HepG2 (cell line): ENCODE data around the gene PARN. TPM values are rescaled to one million over a fixed set of nuclear protein-coding genes. Genes with fewer than 3 reads are reported as not detected.

Experiments used
- ATRX ChIP-seq: sonication (generic); formaldehyde crosslinking; IDR thresholded peaks from 2 replicates; pipeline ENCODE4 v1.4.0; 2020; ENCODE audit warnings: missing genetic modification reagents, borderline replicate concordance
- CCDC6 ChIP-seq: sonication (generic); formaldehyde crosslinking; IDR thresholded peaks from 2 replicates; pipeline ENCODE4 v1.8.1; 2022; ENCODE audit warnings: mild to moderate bottlenecking, missing genetic modification reagents, moderate library complexity
- HMGA1 ChIP-seq: sonication (generic); formaldehyde crosslinking; conservative IDR thresholded peaks from 2 replicates; pipeline ENCODE4 v1.4.0; 2020; ENCODE audit warnings: missing genetic modification reagents
- MXD4 ChIP-seq: IDR thresholded peaks from 2 replicates; pipeline ENCODE4 v1.6.1; 2016; ENCODE audit warnings: mild to moderate bottlenecking, missing biosample characterization, missing genetic modification reagents
- SALL1 ChIP-seq: sonication (generic); formaldehyde crosslinking; IDR thresholded peaks from 2 replicates; pipeline ENCODE4 v1.8.0; 2022; ENCODE audit warnings: mild to moderate bottlenecking, missing genetic modification reagents
- SP4 ChIP-seq: sonication (generic); formaldehyde crosslinking; IDR thresholded peaks from 2 replicates; pipeline ENCODE4 v1.8.1; 2023; ENCODE audit warnings: mild to moderate bottlenecking, missing genetic modification reagents
- TBX2 ChIP-seq: sonication (generic); formaldehyde crosslinking; IDR thresholded peaks from 2 replicates; pipeline ENCODE4 v1.5.0; 2020; ENCODE audit warnings: missing genetic modification reagents, mild to moderate bottlenecking, borderline replicate concordance
- ZFP82 ChIP-seq: sonication (generic); formaldehyde crosslinking; IDR thresholded peaks from 2 replicates; pipeline ENCODE4 v1.5.1; 2020; ENCODE audit warnings: mild to moderate bottlenecking, missing genetic modification reagents, borderline replicate concordance
- ZFY ChIP-seq: sonication (generic); formaldehyde crosslinking; IDR thresholded peaks from 2 replicates; pipeline ENCODE4 v1.4.0; 2020; ENCODE audit warnings: missing genetic modification reagents
- ZNF570 ChIP-seq: sonication (generic); formaldehyde crosslinking; IDR thresholded peaks from 2 replicates; pipeline ENCODE4 v1.4.0; 2020; ENCODE audit warnings: mild to moderate bottlenecking, missing genetic modification reagents, borderline replicate concordance
- ZSCAN12 ChIP-seq: sonication (generic); formaldehyde crosslinking; IDR thresholded peaks from 2 replicates; pipeline ENCODE4 v1.9.0; 2021; ENCODE audit warnings: mild to moderate bottlenecking, missing genetic modification reagents
- ZSCAN30 ChIP-seq: sonication (generic); formaldehyde crosslinking; IDR thresholded peaks from 2 replicates; pipeline ENCODE4 v1.5.0; 2020; ENCODE audit warnings: mild to moderate bottlenecking, missing genetic modification reagents
- polyA plus RNA-seq, 8 experiments: library from polyadenylated mRNA; depleted of rRNA in 3 of 8; stranded (reverse) in 7 of 8; unstranded in 1 of 8; fragments of >200 nt; fragmentation: Illumina TruSeq in 4 of 8; extraction: Trizol in 4 of 8; gene quantifications; 2 replicates each; pipeline versions ENCODE4 v1.2.1 to v1.2.3, GENCODE V29; 2011 to 2016; ENCODE audit warnings: low read depth in 4 of 8, missing spikeins in 1 of 8, mixed read lengths in 1 of 8; ENCODE audit not compliant: insufficient read depth in 1 of 8
- total RNA-seq, 5 experiments: library from RNA; depleted of rRNA; stranded (reverse); fragments of >200 nt; fragmentation: Illumina TruSeq; extraction: Trizol; gene quantifications; 2 replicates each; pipeline ENCODE4 v1.2.3, GENCODE V29; 2016; ENCODE audit warnings: low read depth in 1 of 5
- TF ChIP-seq, protein P1 (sequence below): sonication (generic); formaldehyde crosslinking; IDR thresholded peaks from 2 replicates; pipeline ENCODE4 v1.4.0; 2020; ENCODE audit warnings: missing genetic modification reagents
- TF ChIP-seq, protein P2 (sequence below): sonication (generic); formaldehyde crosslinking; IDR thresholded peaks from 2 replicates; pipeline ENCODE4 v1.8.0; 2022; ENCODE audit warnings: mild to moderate bottlenecking, missing genetic modification reagents
- TF ChIP-seq, protein P3 (sequence below): sonication (generic); formaldehyde crosslinking; IDR thresholded peaks from 2 replicates; pipeline ENCODE4 v1.4.0; 2020; ENCODE audit warnings: mild to moderate bottlenecking, missing genetic modification reagents
- TF ChIP-seq, protein P4 (sequence below): sonication (generic); formaldehyde crosslinking; IDR thresholded peaks from 2 replicates; pipeline ENCODE4 v1.5.0; 2020; ENCODE audit warnings: missing genetic modification reagents, mild to moderate bottlenecking, borderline replicate concordance

The PARN gene
- total and polyA plus RNA-seq, 2 of the 13 experiments (the other 11 are each of a cell fraction or from before 2014, with no cell fraction given) = 13.3 to 47.6 TPM

DNA sequence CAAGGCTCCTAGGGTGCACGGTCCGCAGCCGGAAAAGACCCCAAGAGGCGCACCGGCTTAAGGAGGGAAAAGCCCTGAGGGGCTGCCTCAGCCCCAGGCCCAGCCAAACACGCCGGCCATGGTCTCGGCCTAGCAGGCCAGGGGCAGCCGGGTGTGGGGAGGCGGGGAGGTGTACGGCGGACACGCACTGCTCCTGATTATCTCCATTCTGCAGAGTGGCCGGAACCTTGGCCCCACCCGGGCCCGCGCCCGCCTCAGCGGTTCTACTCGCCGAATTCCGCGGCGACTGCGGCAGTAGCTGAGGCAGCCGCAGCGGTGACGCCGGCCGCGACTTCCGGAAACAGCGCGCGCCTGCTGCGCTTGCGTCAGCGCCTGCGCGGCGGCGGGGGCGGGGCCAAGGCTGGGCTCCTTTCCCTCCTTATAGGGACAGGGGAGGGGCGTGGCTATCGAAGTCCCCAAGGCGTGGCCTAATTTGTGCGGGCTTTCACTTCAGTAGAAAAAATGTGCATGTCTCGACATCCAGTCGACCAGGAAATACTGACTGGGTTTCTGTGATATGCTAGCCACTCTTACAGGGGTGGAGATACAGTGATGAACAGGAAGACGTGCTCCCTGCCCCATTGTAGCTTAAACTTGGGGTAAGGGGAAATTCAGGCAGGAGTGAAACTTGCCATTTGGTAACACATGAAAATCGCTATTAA, at the start of gene PARN (continued):
- TF ChIP-seq, protein P1, sequence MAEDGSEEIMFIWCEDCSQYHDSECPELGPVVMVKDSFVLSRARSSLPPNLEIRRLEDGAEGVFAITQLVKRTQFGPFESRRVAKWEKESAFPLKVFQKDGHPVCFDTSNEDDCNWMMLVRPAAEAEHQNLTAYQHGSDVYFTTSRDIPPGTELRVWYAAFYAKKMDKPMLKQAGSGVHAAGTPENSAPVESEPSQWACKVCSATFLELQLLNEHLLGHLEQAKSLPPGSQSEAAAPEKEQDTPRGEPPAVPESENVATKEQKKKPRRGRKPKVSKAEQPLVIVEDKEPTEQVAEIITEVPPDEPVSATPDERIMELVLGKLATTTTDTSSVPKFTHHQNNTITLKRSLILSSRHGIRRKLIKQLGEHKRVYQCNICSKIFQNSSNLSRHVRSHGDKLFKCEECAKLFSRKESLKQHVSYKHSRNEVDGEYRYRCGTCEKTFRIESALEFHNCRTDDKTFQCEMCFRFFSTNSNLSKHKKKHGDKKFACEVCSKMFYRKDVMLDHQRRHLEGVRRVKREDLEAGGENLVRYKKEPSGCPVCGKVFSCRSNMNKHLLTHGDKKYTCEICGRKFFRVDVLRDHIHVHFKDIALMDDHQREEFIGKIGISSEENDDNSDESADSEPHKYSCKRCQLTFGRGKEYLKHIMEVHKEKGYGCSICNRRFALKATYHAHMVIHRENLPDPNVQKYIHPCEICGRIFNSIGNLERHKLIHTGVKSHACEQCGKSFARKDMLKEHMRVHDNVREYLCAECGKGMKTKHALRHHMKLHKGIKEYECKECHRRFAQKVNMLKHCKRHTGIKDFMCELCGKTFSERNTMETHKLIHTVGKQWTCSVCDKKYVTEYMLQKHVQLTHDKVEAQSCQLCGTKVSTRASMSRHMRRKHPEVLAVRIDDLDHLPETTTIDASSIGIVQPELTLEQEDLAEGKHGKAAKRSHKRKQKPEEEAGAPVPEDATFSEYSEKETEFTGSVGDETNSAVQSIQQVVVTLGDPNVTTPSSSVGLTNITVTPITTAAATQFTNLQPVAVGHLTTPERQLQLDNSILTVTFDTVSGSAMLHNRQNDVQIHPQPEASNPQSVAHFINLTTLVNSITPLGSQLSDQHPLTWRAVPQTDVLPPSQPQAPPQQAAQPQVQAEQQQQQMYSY (CRISPR knock-in tag) = peak; percentile 58; the same call in 1 of the 2 replicates
- TF ChIP-seq, protein P2, sequence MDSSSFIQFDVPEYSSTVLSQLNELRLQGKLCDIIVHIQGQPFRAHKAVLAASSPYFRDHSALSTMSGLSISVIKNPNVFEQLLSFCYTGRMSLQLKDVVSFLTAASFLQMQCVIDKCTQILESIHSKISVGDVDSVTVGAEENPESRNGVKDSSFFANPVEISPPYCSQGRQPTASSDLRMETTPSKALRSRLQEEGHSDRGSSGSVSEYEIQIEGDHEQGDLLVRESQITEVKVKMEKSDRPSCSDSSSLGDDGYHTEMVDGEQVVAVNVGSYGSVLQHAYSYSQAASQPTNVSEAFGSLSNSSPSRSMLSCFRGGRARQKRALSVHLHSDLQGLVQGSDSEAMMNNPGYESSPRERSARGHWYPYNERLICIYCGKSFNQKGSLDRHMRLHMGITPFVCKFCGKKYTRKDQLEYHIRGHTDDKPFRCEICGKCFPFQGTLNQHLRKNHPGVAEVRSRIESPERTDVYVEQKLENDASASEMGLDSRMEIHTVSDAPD (CRISPR knock-in tag) = peak; percentile 77; the same call in 1 of the 2 replicates
- TF ChIP-seq SALL1 (CRISPR knock-in tag) (peak; percentile 90), ATRX (CRISPR knock-in tag) (no peak), ZFP82 (CRISPR knock-in tag) (peak; percentile 98; the same call in 1 of the 2 replicates), CCDC6 (CRISPR knock-in tag) (peak; percentile 84), ZSCAN12 (CRISPR knock-in tag) (peak; percentile 87; the same call in 1 of the 2 replicates), ZFY (CRISPR knock-in tag) (peak; percentile 100), HMGA1 (CRISPR knock-in tag) (no peak), MXD4 (peak; percentile 95), ZSCAN30 (CRISPR knock-in tag) (no peak; the same call in 1 of the 2 replicates), ZNF570 (CRISPR knock-in tag) (0 out of 2 replicates have a peak, but pooled peaks have one; percentile 90), SP4 (CRISPR knock-in tag) (peak; percentile 93), TBX2 (CRISPR knock-in tag) (peak; percentile 82)
- TF ChIP-seq, protein P3, sequence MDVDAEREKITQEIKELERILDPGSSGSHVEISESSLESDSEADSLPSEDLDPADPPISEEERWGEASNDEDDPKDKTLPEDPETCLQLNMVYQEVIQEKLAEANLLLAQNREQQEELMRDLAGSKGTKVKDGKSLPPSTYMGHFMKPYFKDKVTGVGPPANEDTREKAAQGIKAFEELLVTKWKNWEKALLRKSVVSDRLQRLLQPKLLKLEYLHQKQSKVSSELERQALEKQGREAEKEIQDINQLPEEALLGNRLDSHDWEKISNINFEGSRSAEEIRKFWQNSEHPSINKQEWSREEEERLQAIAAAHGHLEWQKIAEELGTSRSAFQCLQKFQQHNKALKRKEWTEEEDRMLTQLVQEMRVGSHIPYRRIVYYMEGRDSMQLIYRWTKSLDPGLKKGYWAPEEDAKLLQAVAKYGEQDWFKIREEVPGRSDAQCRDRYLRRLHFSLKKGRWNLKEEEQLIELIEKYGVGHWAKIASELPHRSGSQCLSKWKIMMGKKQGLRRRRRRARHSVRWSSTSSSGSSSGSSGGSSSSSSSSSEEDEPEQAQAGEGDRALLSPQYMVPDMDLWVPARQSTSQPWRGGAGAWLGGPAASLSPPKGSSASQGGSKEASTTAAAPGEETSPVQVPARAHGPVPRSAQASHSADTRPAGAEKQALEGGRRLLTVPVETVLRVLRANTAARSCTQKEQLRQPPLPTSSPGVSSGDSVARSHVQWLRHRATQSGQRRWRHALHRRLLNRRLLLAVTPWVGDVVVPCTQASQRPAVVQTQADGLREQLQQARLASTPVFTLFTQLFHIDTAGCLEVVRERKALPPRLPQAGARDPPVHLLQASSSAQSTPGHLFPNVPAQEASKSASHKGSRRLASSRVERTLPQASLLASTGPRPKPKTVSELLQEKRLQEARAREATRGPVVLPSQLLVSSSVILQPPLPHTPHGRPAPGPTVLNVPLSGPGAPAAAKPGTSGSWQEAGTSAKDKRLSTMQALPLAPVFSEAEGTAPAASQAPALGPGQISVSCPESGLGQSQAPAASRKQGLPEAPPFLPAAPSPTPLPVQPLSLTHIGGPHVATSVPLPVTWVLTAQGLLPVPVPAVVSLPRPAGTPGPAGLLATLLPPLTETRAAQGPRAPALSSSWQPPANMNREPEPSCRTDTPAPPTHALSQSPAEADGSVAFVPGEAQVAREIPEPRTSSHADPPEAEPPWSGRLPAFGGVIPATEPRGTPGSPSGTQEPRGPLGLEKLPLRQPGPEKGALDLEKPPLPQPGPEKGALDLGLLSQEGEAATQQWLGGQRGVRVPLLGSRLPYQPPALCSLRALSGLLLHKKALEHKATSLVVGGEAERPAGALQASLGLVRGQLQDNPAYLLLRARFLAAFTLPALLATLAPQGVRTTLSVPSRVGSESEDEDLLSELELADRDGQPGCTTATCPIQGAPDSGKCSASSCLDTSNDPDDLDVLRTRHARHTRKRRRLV = peak; percentile 93
- TF ChIP-seq, protein P4, sequence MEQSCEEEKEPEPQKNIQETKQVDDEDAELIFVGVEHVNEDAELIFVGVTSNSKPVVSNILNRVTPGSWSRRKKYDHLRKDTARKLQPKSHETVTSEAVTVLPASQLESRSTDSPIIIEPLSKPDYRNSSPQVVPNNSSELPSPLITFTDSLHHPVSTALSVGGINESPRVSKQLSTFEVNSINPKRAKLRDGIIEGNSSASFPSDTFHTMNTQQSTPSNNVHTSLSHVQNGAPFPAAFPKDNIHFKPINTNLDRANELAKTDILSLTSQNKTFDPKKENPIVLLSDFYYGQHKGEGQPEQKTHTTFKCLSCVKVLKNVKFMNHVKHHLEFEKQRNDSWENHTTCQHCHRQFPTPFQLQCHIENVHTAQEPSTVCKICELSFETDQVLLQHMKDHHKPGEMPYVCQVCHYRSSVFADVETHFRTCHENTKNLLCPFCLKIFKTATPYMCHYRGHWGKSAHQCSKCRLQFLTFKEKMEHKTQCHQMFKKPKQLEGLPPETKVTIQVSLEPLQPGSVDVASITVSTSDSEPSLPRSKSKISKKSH (CRISPR knock-in tag) = peak; percentile 92
